GM12875 (cell line): ENCODE data around the gene EIF6.

Experiments used
- H3K4me3 ChIP-seq: one replicate; pipeline ENCODE4 v1.5.1; 2011; ENCODE audit warnings: low read depth, low read length, control low read depth
- CTCF ChIP-seq: IDR thresholded peaks from 2 replicates; pipeline ENCODE4 v1.5.1; 2011; ENCODE audit warnings: low read depth, mild to moderate bottlenecking, control low read depth, inconsistent platforms, low read length, moderate library complexity, borderline replicate concordance; ENCODE audit not compliant: insufficient read depth

EIF6 gene

GRCh38 chr20:35298264-35298663, 13.7 kb upstream of the EIF6 start:
- TF ChIP-seq CTCF, result no peak
- H3K4me3 ChIP-seq, result no peak overlapping the region

- no peak for TF ChIP-seq CTCF
- no peak overlapping the region for H3K4me3 ChIP-seq
Observed at GRCh38 chr20:35297740-35298139, 13.2 kb upstream of the EIF6 start.

- TF ChIP-seq CTCF, result no peak
- no peak overlapping the region for H3K4me3 ChIP-seq
Observed at GRCh38 chr20:35297155-35297554, 12.6 kb upstream of the EIF6 start.

GRCh38 chr20:35296101-35296554, 11.6 kb upstream of the EIF6 start:
- no peak for TF ChIP-seq CTCF
- no peak overlapping the region for H3K4me3 ChIP-seq

GRCh38 chr20:35295674-35296073, 11.1 kb upstream of the EIF6 start:
- no peak for TF ChIP-seq CTCF
- H3K4me3 ChIP-seq, result no peak overlapping the region

GRCh38 chr20:35295058-35295457, 10.5 kb upstream of the EIF6 start:
- H3K4me3 ChIP-seq, result no peak overlapping the region
- no peak for TF ChIP-seq CTCF

GRCh38 chr20:35294293-35294685, 9.7 kb upstream of the EIF6 start:
- no peak overlapping the region for H3K4me3 ChIP-seq
- TF ChIP-seq CTCF, result no peak
